Fibroblast of lung (primary cell): ENCODE data around the gene PCBP4.

Source experiments
- CTCF ChIP-seq, 2 donors: IDR thresholded peaks in 1 of 2; conservative IDR thresholded peaks in 1 of 2; 1 replicate in 1 of 2; 2 replicates in 1 of 2; pipeline ENCODE4 v1.5.1; 2011 to 2012; ENCODE audit warnings: low read length in 2 of 2, control low read depth in 1 of 2, inconsistent platforms in 1 of 2, low read depth in 1 of 2, mild to moderate bottlenecking in 1 of 2
- EZH2 ChIP-seq: IDR thresholded peaks from 2 replicates; pipeline ENCODE4 v1.5.1; 2012; ENCODE audit warnings: low read length, control low read depth, mild to moderate bottlenecking; ENCODE audit errors: missing control alignments

- TF ChIP-seq CTCF (conservative IDR thresholded peaks at IDR 0.05 in 1 of 2, IDR thresholded peaks at IDR 0.05 in 1 of 2; ENCODE audit: low read depth in 1 of 2, low read length in 2 of 2), result peak; percentile 9 to 17
- no peak for TF ChIP-seq EZH2
Observed at GRCh38 chr3:51975852-51976549, 8.7 kb upstream of the PCBP4 start.
